Tibial nerve (tissue), 3 donors: Measurements from ENCODE around the gene ENDOV.
"Not testable (repeated sequence)": the region's sequence is repeated elsewhere in the genome, so short reads cannot be mapped to it uniquely, and the experiment has no call there.

ENCODE experiments used
- POLR2A ChIP-seq, 2 donors: fragments of 450-650 bp; IDR thresholded peaks; one replicate each; pipeline ENCODE4 v1.6.1; 2017; ENCODE audit warnings: antibody characterized with exemption in 2 of 2, mild to moderate bottlenecking in 2 of 2, moderate library complexity in 2 of 2
- TF ChIP-seq, protein P1 (sequence below), 5 experiments: fragments of 200-600 bp in 3 of 5; fragments of 450-650 bp in 2 of 5; sonication (generic) in 3 of 5; IDR thresholded peaks; one replicate each; pipeline ENCODE4 v1.5.1; 2016 to 2019; ENCODE audit warnings: antibody characterized with exemption in 5 of 5, mild to moderate bottlenecking in 3 of 5, moderate library complexity in 2 of 5

DNA sequence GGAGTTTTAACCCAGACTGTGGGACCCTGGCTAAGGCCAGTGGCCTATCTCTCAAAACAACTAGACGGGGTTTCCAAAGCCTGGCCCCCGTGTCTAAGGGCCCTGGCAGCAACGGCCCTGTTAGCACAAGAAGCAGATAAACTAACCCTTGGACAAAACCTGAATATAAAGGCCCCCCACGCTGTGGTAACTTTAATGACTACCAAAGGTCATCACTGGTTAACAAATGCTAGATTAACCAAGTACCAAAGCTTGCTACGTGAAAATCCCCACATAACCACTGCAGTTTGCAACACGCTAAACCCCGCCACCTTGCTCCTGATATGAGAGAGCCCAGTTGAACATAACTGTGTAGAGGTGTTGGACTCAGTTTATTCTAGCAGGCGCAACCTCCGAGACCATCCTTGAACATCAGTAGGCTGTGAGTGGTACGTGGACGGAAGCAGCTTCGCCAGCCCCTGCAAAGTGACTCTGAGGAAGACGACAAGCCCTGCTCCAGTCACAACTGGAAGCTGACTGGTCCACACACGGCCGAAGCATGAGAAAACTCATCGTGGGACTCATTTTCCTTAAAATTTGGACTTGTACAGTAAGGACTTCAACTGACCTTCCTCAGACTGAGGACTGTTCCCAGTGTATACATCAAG lies 4.4 kb upstream of the ENDOV start:
- not testable (repeated sequence) for TF ChIP-seq POLR2A (IDR thresholded peaks at IDR 0.05)
- TF ChIP-seq, protein P1, sequence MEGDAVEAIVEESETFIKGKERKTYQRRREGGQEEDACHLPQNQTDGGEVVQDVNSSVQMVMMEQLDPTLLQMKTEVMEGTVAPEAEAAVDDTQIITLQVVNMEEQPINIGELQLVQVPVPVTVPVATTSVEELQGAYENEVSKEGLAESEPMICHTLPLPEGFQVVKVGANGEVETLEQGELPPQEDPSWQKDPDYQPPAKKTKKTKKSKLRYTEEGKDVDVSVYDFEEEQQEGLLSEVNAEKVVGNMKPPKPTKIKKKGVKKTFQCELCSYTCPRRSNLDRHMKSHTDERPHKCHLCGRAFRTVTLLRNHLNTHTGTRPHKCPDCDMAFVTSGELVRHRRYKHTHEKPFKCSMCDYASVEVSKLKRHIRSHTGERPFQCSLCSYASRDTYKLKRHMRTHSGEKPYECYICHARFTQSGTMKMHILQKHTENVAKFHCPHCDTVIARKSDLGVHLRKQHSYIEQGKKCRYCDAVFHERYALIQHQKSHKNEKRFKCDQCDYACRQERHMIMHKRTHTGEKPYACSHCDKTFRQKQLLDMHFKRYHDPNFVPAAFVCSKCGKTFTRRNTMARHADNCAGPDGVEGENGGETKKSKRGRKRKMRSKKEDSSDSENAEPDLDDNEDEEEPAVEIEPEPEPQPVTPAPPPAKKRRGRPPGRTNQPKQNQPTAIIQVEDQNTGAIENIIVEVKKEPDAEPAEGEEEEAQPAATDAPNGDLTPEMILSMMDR (IDR thresholded peaks at IDR 0.05): not testable (repeated sequence)
